Caco-2 (cell line): ENCODE measurements around the gene NCOA6. TPM values are rescaled to one million over a fixed set of nuclear protein-coding genes. Genes with fewer than 3 reads are reported as not detected.

Experiments used
- Bru-seq: library from RNA; stranded (reverse); fragments of 400-500 nt; gene quantifications from one replicate; lab custom pipeline; 2021; lab: Mats Ljungman, UMichigan
- BruChase-seq, 2 experiments: library from RNA; stranded (reverse); fragments of 400-500 nt; gene quantifications; one replicate each; lab custom pipeline; 2021; lab: Mats Ljungman, UMichigan
- BruUV-seq: library from RNA; stranded (reverse); fragments of 400-500 nt; replicated peaks from 2 replicates; lab custom pipeline; 2021; lab: Mats Ljungman, UMichigan
- CTCF ChIA-PET: fragments of 300-600 bp; sonication (Branson Sonifier 250); formaldehyde crosslinking; loops from one replicate; lab custom pipeline; 2022; ENCODE audit warnings: antibody characterized with exemption; lab: Charles Lee
- POLR2A ChIA-PET: fragments of 300-600 bp; sonication (Branson Sonifier 250); formaldehyde crosslinking; loops from one replicate; lab custom pipeline; 2022; ENCODE audit warnings: antibody characterized with exemption; lab: Charles Lee
- DNase-seq, 2 experiments: peaks; one replicate each; pipeline versions ENCODE4 v3.0.0 to v3.0.0-alpha.2; 2020 to 2022
- H3K27me3 ChIP-seq: replicated peaks from 2 replicates; pipeline ENCODE4 v1.6.0; 2011; ENCODE audit warnings: low read length; ENCODE audit not compliant: control insufficient read depth, insufficient read depth
- H3K36me3 ChIP-seq: 2 replicates; pipeline ENCODE4 v1.5.1; 2011; ENCODE audit warnings: low read length; ENCODE audit not compliant: control insufficient read depth, insufficient read depth
- H3K4me1 ChIP-seq: fragments of 250-450 bp; sonication (Bioruptor Pico); 2 replicates; pipeline ENCODE4 v1.5.1; 2020; ENCODE audit warnings: mild to moderate bottlenecking
- H3K4me3 ChIP-seq: 2 replicates; pipeline ENCODE4 v1.5.1; 2011; ENCODE audit warnings: low read depth, mild to moderate bottlenecking, control low read depth, low read length
- H3K9me3 ChIP-seq: fragments of 250-450 bp; sonication (Bioruptor Pico); 2 replicates; pipeline ENCODE4 v1.5.1; 2020; ENCODE audit warnings: mild to moderate bottlenecking, moderate library complexity
- H3K27ac Mint-ChIP-seq: one replicate; pipeline ENCODE4 v1.8.0; 2022; ENCODE audit warnings: mixed read lengths; ENCODE audit not compliant: unreplicated experiment
- H3K27me3 Mint-ChIP-seq: one replicate; pipeline ENCODE4 v1.8.0; 2022; ENCODE audit warnings: mixed read lengths; ENCODE audit not compliant: insufficient read depth, unreplicated experiment
- H3K36me3 Mint-ChIP-seq: one replicate; pipeline ENCODE4 v1.8.0; 2022; ENCODE audit warnings: mild to moderate bottlenecking, mixed read lengths; ENCODE audit not compliant: insufficient read depth, unreplicated experiment
- H3K4me1 Mint-ChIP-seq: one replicate; pipeline ENCODE4 v1.8.0; 2022; ENCODE audit warnings: low read depth, mixed read lengths; ENCODE audit not compliant: unreplicated experiment
- H3K4me3 Mint-ChIP-seq: one replicate; pipeline ENCODE4 v1.8.0; 2022; ENCODE audit warnings: mild to moderate bottlenecking, moderate library complexity, mixed read lengths; ENCODE audit not compliant: unreplicated experiment
- H3K9me3 Mint-ChIP-seq: one replicate; pipeline ENCODE4 v1.8.0; 2022; ENCODE audit warnings: mixed read lengths; ENCODE audit not compliant: unreplicated experiment
- CTCF ChIP-seq, 2 experiments: fragments of 200-600 bp in 1 of 2; IDR thresholded peaks; 1 replicate in 1 of 2; 2 replicates in 1 of 2; pipeline versions ENCODE4 v1.5.1 to v1.8.0; 2011 to 2022; ENCODE audit warnings: antibody characterized with exemption in 1 of 2, control low read depth in 1 of 2, inconsistent platforms in 1 of 2, low read depth in 1 of 2, low read length in 1 of 2, mild to moderate bottlenecking in 1 of 2, moderate library complexity in 1 of 2; ENCODE audit not compliant: insufficient read depth in 1 of 2, severe bottlenecking in 1 of 2, unreplicated experiment in 1 of 2
- intact Hi-C: fragments of 100-400 bp; cut with micrococcal nuclease; formaldehyde crosslinking; loops from one replicate; pipeline ENCODE4 v1.10.0; 2022; ENCODE audit not compliant: unreplicated experiment
- long read RNA-seq: library from polyadenylated mRNA; stranded (forward); transcript quantifications from one replicate; pipeline ENCODE4 v2.0.0, GENCODE V29; 2022
- total RNA-seq: library from RNA; stranded (reverse); gene quantifications from 2 replicates; pipeline ENCODE4 v1.2.3, GENCODE V29; 2022

NCOA6 gene
- total RNA-seq (65.1 and 72.7 TPM in 2 replicates), Bru-seq, nascent RNA (percentile 94 among the genes with signal in this experiment), BruChase-seq, experiment 1, labeled RNA remaining after a 2-hour chase (percentile 93 among the genes with signal in this experiment), BruChase-seq, experiment 2, labeled RNA remaining after a 6-hour chase (percentile 92 among the genes with signal in this experiment)
- long read RNA-seq, full-length matches to known transcripts: 2 of 53 reads
- long read RNA-seq, partial matches to known transcripts: 23 of 53 reads
- long read RNA-seq, other reads (novel, unspliced or antisense): 28 of 53 reads

- Histone ChIP-seq H3K36me3 (no peaks in the 10 kb centered on the region; the same call in 1 of the 2 replicates), H3K4me1 (peaks cover 15% of the 10 kb centered on the region), H3K27me3 (no peaks in the 10 kb centered on the region), H3K9me3 (no peaks in the 10 kb centered on the region), H3K4me3 (peak within 1 kb of the TSS; percentile 97)
- peaks cover 20% of the 10 kb centered on the region for H3K4me1 Mint-ChIP-seq
- TSS peak; percentile 94 for BruUV-seq
- intact Hi-C loops: no loop called here
- ChIA-PET CTCF (interaction anchor here (0.6 to 2.8 kb wide), 10 partner anchors 10 to 270 kb away, joined by 3 to 10 read pairs (median 5); partner anchors contain the start of genes ACSS2, GSS and MYH7B), POLR2A (interaction anchor here (0.5 to 1.8 kb wide), 8 partner anchors 39 to 1128 kb away, joined by 3 to 15 read pairs (median 4); partner anchors contain the start of genes ACSS2, CEP250, GSS and MYH7B)
- peak within 1 kb of the TSS; percentile 92 for H3K4me3 Mint-ChIP-seq
- DNase-seq: peak; percentile 92 to 94
- no peaks in the 10 kb centered on the region for H3K9me3 Mint-ChIP-seq
- no peak for TF ChIP-seq CTCF (IDR thresholded peaks at IDR 0.05; ENCODE audit: insufficient read depth in 1 of 2, low read depth in 1 of 2, low read length in 1 of 2, severe bottlenecking in 1 of 2, unreplicated experiment in 1 of 2)
- H3K36me3 Mint-ChIP-seq: peaks cover 34% of the 10 kb centered on the region
- H3K27me3 Mint-ChIP-seq: no peaks in the 10 kb centered on the region
- H3K27ac Mint-ChIP-seq: peak within 1 kb of the TSS; percentile 83
Observed at GRCh38 chr20:34825530-34826362, at the start of gene NCOA6. Gene NCOA6, minus strand, starts transcription at chr20:34825651. Its CDS starts 43,296 bp downstream, at chr20:34782355.

GRCh38 chr20:34874094-34874654 is 48.7 kb upstream of the NCOA6 start:
- TF ChIP-seq CTCF (IDR thresholded peaks at IDR 0.05; ENCODE audit: insufficient read depth in 1 of 2, low read depth in 1 of 2, low read length in 1 of 2, severe bottlenecking in 1 of 2, unreplicated experiment in 1 of 2): peak; percentile 98
- no peaks in the 10 kb centered on the region for H3K9me3 Mint-ChIP-seq
- peak overlapping the region; percentile 86 for H3K4me3 Mint-ChIP-seq
- ChIA-PET CTCF (interaction anchor here (0.6 to 7.1 kb wide), 46 partner anchors 10 to 868 kb away, joined by 3 to 331 read pairs (median 4); partner anchors contain the start of genes EDEM2, GSS, MYH7B and NCOA6), POLR2A (interaction anchor here (0.5 to 4.0 kb wide), 3 partner anchors 81 to 218 kb away, joined by 3 to 86 read pairs (median 3); partner anchors contain the start of genes GSS and MYH7B)
- peaks cover 51% of the 10 kb centered on the region for H3K4me1 Mint-ChIP-seq
- Histone ChIP-seq H3K27me3 (no peaks in the 10 kb centered on the region), H3K4me3 (no peak overlapping the region), H3K4me1 (peaks cover 33% of the 10 kb centered on the region), H3K9me3 (no peaks in the 10 kb centered on the region), H3K36me3 (no peaks in the 10 kb centered on the region)
- no TSS peak for BruUV-seq
- no peaks in the 10 kb centered on the region for H3K27me3 Mint-ChIP-seq
- peak overlapping the region; percentile 60 for H3K27ac Mint-ChIP-seq
- intact Hi-C loops: loop anchor here (1.0 to 5.0 kb wide), 3 partner anchors 39 to 128 kb away; no protein-coding TSS in a partner anchor
- peak; percentile 93 to 94 for DNase-seq
- peaks cover 22% of the 10 kb centered on the region for H3K36me3 Mint-ChIP-seq
